ENCODE data around the gene TP53INP2. TPM values are rescaled to one million over a fixed set of nuclear protein-coding genes. Genes with fewer than 3 reads are reported as not detected.

The TP53INP2 gene
- total and polyA plus RNA-seq, 2 of the 13 experiments (the other 11 are each of a cell fraction or from before 2014, with no cell fraction given) = 5.2 to 18.8 TPM

DNA sequence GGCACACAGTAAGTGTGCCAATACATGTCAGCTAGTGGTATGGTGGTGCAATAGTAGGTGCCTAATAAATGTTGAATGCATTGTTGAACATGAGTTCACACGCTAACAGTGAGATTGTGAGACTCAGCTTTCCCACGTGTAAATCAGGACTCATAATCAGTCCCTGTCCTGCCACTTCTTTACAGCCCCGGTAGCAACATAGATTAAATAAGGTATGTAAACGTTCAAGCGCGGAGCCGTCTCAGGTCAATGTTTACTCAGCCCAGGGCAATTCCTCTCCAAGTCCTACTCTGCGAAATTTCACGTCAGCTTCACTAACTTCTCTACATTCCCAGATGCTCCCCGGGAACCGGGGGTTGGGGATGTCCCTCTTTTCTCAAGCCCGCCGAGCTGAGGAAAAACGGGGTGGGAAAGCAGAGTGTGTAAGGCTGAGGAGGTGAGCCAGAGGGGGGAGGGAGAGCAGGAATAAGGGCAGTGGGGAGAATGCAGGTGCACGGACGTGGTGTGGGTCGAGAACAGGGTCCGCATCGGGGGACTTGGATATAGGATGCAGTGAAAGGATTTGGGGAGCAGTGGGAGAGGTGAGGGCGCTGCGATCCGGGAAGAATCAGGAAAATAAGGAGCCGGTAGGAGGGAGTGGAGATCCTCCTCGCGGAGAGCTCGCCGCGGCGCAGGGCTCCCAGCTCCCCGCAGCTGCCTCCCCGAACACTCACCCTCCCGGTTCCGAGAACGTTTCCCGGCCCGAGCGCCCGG lies 544 bp upstream of the TP53INP2 start (continued):
- TF ChIP-seq ATM (IDR thresholded peaks at IDR 0.05; ENCODE audit: borderline replicate concordance) (no peak), ZNF383 (CRISPR knock-in tag; IDR thresholded peaks at IDR 0.05; ENCODE audit: borderline replicate concordance) (no peak), HNF4G (IDR thresholded peaks at IDR 0.05; ENCODE audit: borderline replicate concordance, low read depth, low read length) (no peak), HNF4G (CRISPR knock-in tag; IDR thresholded peaks at IDR 0.05; ENCODE audit: borderline replicate concordance, low read depth) (no peak), NFIB (CRISPR knock-in tag; IDR thresholded peaks at IDR 0.05; ENCODE audit: borderline replicate concordance) (0 out of 2 replicates have a peak, but pooled peaks have one; percentile 17), NFRKB (IDR thresholded peaks at IDR 0.05) (no peak), ZNF788 (CRISPR knock-in tag; IDR thresholded peaks at IDR 0.05; ENCODE audit: borderline replicate concordance) (no peak; the same call in 1 of the 2 replicates), PRMT3 (CRISPR knock-in tag; IDR thresholded peaks at IDR 0.05; ENCODE audit: borderline replicate concordance, low read depth) (no peak), PHF5A (CRISPR knock-in tag; IDR thresholded peaks at IDR 0.05; ENCODE audit: low read depth, unreplicated experiment) (peak; percentile 67), ZNF343 (CRISPR knock-in tag; IDR thresholded peaks at IDR 0.05) (no peak), ZFP36L2 (CRISPR knock-in tag; IDR thresholded peaks at IDR 0.05) (no peak), ZMAT3 (CRISPR knock-in tag; conservative IDR thresholded peaks at IDR 0.05) (peak; percentile 37; the same call in 1 of the 2 replicates), ZNF724P (CRISPR knock-in tag; IDR thresholded peaks at IDR 0.05; ENCODE audit: borderline replicate concordance) (peak; percentile 53; the same call in 1 of the 2 replicates), KMT2A (CRISPR knock-in tag; IDR thresholded peaks at IDR 0.05) (no peak), SKI (IDR thresholded peaks at IDR 0.05; ENCODE audit: partially characterized antibody) (no peak), HMG20B (CRISPR knock-in tag; conservative IDR thresholded peaks at IDR 0.05) (no peak), GPN1 (CRISPR knock-in tag; IDR thresholded peaks at IDR 0.05; ENCODE audit: borderline replicate concordance) (no peak), ZBTB20 (CRISPR knock-in tag; IDR thresholded peaks at IDR 0.05; ENCODE audit: borderline replicate concordance, low read depth) (peak; percentile 98), ZNF816 (CRISPR knock-in tag; IDR thresholded peaks at IDR 0.05; ENCODE audit: borderline replicate concordance) (peak; percentile 16; the same call in 1 of the 2 replicates)
- TF ChIP-seq, protein P1, sequence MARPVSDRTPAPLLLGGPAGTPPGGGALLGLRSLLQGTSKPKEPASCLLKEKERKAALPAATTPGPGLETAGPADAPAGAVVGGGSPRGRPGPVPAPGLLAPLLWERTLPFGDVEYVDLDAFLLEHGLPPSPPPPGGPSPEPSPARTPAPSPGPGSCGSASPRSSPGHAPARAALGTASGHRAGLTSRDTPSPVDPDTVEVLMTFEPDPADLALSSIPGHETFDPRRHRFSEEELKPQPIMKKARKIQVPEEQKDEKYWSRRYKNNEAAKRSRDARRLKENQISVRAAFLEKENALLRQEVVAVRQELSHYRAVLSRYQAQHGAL (CRISPR knock-in tag; IDR thresholded peaks at IDR 0.05; ENCODE audit: not compliant biosample characterization) = no peak
- TF ChIP-seq, protein P2, sequence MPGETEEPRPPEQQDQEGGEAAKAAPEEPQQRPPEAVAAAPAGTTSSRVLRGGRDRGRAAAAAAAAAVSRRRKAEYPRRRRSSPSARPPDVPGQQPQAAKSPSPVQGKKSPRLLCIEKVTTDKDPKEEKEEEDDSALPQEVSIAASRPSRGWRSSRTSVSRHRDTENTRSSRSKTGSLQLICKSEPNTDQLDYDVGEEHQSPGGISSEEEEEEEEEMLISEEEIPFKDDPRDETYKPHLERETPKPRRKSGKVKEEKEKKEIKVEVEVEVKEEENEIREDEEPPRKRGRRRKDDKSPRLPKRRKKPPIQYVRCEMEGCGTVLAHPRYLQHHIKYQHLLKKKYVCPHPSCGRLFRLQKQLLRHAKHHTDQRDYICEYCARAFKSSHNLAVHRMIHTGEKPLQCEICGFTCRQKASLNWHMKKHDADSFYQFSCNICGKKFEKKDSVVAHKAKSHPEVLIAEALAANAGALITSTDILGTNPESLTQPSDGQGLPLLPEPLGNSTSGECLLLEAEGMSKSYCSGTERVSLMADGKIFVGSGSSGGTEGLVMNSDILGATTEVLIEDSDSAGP (CRISPR knock-in tag; IDR thresholded peaks at IDR 0.05; ENCODE audit: borderline replicate concordance) = peak; percentile 57; the same call in 1 of the 2 replicates
- TF ChIP-seq, protein P3, sequence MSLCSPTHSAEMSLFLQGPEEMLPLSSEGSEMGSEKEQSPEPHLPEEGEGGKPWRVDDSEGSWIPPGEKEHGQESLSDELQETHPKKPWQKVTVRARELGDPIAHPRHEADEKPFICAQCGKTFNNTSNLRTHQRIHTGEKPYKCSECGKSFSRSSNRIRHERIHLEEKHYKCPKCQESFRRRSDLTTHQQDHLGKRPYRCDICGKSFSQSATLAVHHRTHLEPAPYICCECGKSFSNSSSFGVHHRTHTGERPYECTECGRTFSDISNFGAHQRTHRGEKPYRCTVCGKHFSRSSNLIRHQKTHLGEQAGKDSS (CRISPR knock-in tag; IDR thresholded peaks at IDR 0.05; ENCODE audit: borderline replicate concordance, low read depth) = peak; percentile 43; the same call in 1 of the 2 replicates
- TF ChIP-seq, protein P4, sequence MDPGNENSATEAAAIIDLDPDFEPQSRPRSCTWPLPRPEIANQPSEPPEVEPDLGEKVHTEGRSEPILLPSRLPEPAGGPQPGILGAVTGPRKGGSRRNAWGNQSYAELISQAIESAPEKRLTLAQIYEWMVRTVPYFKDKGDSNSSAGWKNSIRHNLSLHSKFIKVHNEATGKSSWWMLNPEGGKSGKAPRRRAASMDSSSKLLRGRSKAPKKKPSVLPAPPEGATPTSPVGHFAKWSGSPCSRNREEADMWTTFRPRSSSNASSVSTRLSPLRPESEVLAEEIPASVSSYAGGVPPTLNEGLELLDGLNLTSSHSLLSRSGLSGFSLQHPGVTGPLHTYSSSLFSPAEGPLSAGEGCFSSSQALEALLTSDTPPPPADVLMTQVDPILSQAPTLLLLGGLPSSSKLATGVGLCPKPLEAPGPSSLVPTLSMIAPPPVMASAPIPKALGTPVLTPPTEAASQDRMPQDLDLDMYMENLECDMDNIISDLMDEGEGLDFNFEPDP (CRISPR knock-in tag; conservative IDR thresholded peaks at IDR 0.05) = no peak
- TF ChIP-seq, protein P5, sequence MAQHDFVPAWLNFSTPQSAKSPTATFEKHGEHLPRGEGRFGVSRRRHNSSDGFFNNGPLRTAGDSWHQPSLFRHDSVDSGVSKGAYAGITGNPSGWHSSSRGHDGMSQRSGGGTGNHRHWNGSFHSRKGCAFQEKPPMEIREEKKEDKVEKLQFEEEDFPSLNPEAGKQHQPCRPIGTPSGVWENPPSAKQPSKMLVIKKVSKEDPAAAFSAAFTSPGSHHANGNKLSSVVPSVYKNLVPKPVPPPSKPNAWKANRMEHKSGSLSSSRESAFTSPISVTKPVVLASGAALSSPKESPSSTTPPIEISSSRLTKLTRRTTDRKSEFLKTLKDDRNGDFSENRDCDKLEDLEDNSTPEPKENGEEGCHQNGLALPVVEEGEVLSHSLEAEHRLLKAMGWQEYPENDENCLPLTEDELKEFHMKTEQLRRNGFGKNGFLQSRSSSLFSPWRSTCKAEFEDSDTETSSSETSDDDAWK (CRISPR knock-in tag; IDR thresholded peaks at IDR 0.05) = no peak
